HepG2 (cell line): ENCODE measurements around the gene RORC. TPM values are rescaled to one million over a fixed set of nuclear protein-coding genes. Genes with fewer than 3 reads are reported as not detected.

ENCODE experiments used
- ASH2L ChIP-seq: fragments of 300-600, 200-600 bp; sonication (generic); IDR thresholded peaks from 2 replicates; pipeline ENCODE4 v1.7.0; 2017; ENCODE audit warnings: low read depth, mild to moderate bottlenecking, moderate library complexity, mixed read lengths, low read length; ENCODE audit not compliant: insufficient read length
- ATF4 ChIP-seq, 2 experiments: fragments of 450-650 bp in 1 of 2; sonication (generic) in 1 of 2; formaldehyde crosslinking; IDR thresholded peaks; 2 replicates each; pipeline versions ENCODE4 v1.5.0 to v1.8.0; 2020 to 2022; ENCODE audit warnings: mild to moderate bottlenecking in 1 of 2, missing genetic modification reagents in 1 of 2
- ATF7-NPFF ChIP-seq: sonication (generic); formaldehyde crosslinking; IDR thresholded peaks from 2 replicates; pipeline ENCODE4 v1.8.1; 2023; ENCODE audit warnings: mild to moderate bottlenecking, low read depth, missing genetic modification reagents, moderate library complexity
- BHLHE40 ChIP-seq: IDR thresholded peaks from 2 replicates; pipeline ENCODE4 v1.6.1; 2011; ENCODE audit warnings: low read length, improper control_type of control experiment
- CERS6 ChIP-seq: sonication (generic); formaldehyde crosslinking; IDR thresholded peaks from 2 replicates; pipeline ENCODE4 v1.5.0; 2020; ENCODE audit warnings: missing genetic modification reagents
- KLF6 ChIP-seq: IDR thresholded peaks from 2 replicates; pipeline ENCODE4 v1.8.0; 2016; ENCODE audit warnings: missing biosample characterization, missing genetic modification reagents
- MIER2 ChIP-seq: IDR thresholded peaks from 2 replicates; pipeline ENCODE4 v1.6.1; 2016; ENCODE audit warnings: missing biosample characterization, missing genetic modification reagents
- NCOA2 ChIP-seq: sonication (generic); formaldehyde crosslinking; IDR thresholded peaks from 2 replicates; pipeline ENCODE4 v1.8.0; 2022; ENCODE audit warnings: inconsistent platforms
- RFX1 ChIP-seq: fragments of 450-650 bp; IDR thresholded peaks from 2 replicates; pipeline ENCODE4 v1.6.1; 2017
- SIX1 ChIP-seq: sonication (generic); formaldehyde crosslinking; IDR thresholded peaks from 2 replicates; pipeline ENCODE4 v1.4.0; 2020; ENCODE audit warnings: missing genetic modification reagents, borderline replicate concordance
- SMAD1 ChIP-seq: sonication (generic); formaldehyde crosslinking; IDR thresholded peaks from 2 replicates; pipeline ENCODE4 v1.4.0; 2020; ENCODE audit warnings: missing genetic modification reagents, low read depth, mild to moderate bottlenecking, borderline replicate concordance
- SMARCC2 ChIP-seq: fragments of 450-650 bp; IDR thresholded peaks from 2 replicates; pipeline ENCODE4 v1.6.1; 2017; ENCODE audit warnings: antibody characterized with exemption, mild to moderate bottlenecking
- SOX5 ChIP-seq: IDR thresholded peaks from 2 replicates; pipeline ENCODE4 v1.6.1; 2016; ENCODE audit warnings: borderline replicate concordance
- ZFX ChIP-seq: sonication (generic); formaldehyde crosslinking; IDR thresholded peaks from 2 replicates; pipeline ENCODE4 v1.4.0; 2020; ENCODE audit warnings: mild to moderate bottlenecking, low read depth, missing genetic modification reagents, moderate library complexity
- ZNF235 ChIP-seq: sonication (generic); formaldehyde crosslinking; IDR thresholded peaks from 2 replicates; pipeline ENCODE4 v1.8.1; 2023; ENCODE audit warnings: mild to moderate bottlenecking, missing genetic modification reagents, borderline replicate concordance
- ZNF430 ChIP-seq: sonication (generic); formaldehyde crosslinking; IDR thresholded peaks from 2 replicates; pipeline ENCODE4 v1.9.0; 2021; ENCODE audit warnings: mild to moderate bottlenecking, missing genetic modification reagents
- ZNF513 ChIP-seq: sonication (generic); formaldehyde crosslinking; conservative IDR thresholded peaks from 2 replicates; pipeline ENCODE4 v1.5.0; 2020; ENCODE audit warnings: missing genetic modification reagents
- ZNF557 ChIP-seq: sonication (generic); formaldehyde crosslinking; IDR thresholded peaks from 2 replicates; pipeline ENCODE4 v1.4.0; 2020; ENCODE audit warnings: missing genetic modification reagents
- ZNF570 ChIP-seq: sonication (generic); formaldehyde crosslinking; IDR thresholded peaks from 2 replicates; pipeline ENCODE4 v1.4.0; 2020; ENCODE audit warnings: mild to moderate bottlenecking, missing genetic modification reagents, borderline replicate concordance
- polyA plus RNA-seq, 8 experiments: library from polyadenylated mRNA; depleted of rRNA in 3 of 8; stranded (reverse) in 7 of 8; unstranded in 1 of 8; fragments of >200 nt; fragmentation: Illumina TruSeq in 4 of 8; extraction: Trizol in 4 of 8; gene quantifications; 2 replicates each; pipeline versions ENCODE4 v1.2.1 to v1.2.3, GENCODE V29; 2011 to 2016; ENCODE audit warnings: low read depth in 4 of 8, missing spikeins in 1 of 8, mixed read lengths in 1 of 8; ENCODE audit not compliant: insufficient read depth in 1 of 8
- total RNA-seq, 5 experiments: library from RNA; depleted of rRNA; stranded (reverse); fragments of >200 nt; fragmentation: Illumina TruSeq; extraction: Trizol; gene quantifications; 2 replicates each; pipeline ENCODE4 v1.2.3, GENCODE V29; 2016; ENCODE audit warnings: low read depth in 1 of 5
- TF ChIP-seq, protein P1 (sequence below): sonication (generic); formaldehyde crosslinking; IDR thresholded peaks from 2 replicates; pipeline ENCODE4 v1.5.0; 2020; ENCODE audit warnings: mild to moderate bottlenecking, missing genetic modification reagents, moderate library complexity

Gene RORC
- total and polyA plus RNA-seq, 2 of the 13 experiments (the other 11 are each of a cell fraction or from before 2014, with no cell fraction given), result 2.5 to 6.5 TPM

- no peak for TF ChIP-seq BHLHE40
- TF ChIP-seq MIER2 (CRISPR knock-in tag), result 0 out of 2 replicates have a peak, but pooled peaks have one; percentile 12
- TF ChIP-seq ZNF557 (CRISPR knock-in tag), result 0 out of 2 replicates have a peak, but pooled peaks have one; percentile 55
- TF ChIP-seq ZNF235 (CRISPR knock-in tag), result no peak
- peak; percentile 30; the same call in 1 of the 2 replicates for TF ChIP-seq NCOA2 (CRISPR knock-in tag)
- TF ChIP-seq ZNF513 (CRISPR knock-in tag), result no peak
- TF ChIP-seq ZNF430 (CRISPR knock-in tag), result peak; percentile 72; the same call in 1 of the 2 replicates
- 0 out of 2 replicates have a peak, but pooled peaks have one; percentile 15 for TF ChIP-seq SIX1
- peak; percentile 84; the same call in 1 of the 2 replicates for TF ChIP-seq KLF6 (CRISPR knock-in tag)
- peak; percentile 49 for TF ChIP-seq ZFX
- 0 out of 2 replicates have a peak, but pooled peaks have one; percentile 59 for TF ChIP-seq ZNF570
- TF ChIP-seq ASH2L, result peak; percentile 59
- no peak for TF ChIP-seq RFX1
- TF ChIP-seq SOX5 (CRISPR knock-in tag), result no peak
- peak; percentile 51; the same call in 1 of the 2 replicates for TF ChIP-seq SMAD1
- TF ChIP-seq, protein P1, sequence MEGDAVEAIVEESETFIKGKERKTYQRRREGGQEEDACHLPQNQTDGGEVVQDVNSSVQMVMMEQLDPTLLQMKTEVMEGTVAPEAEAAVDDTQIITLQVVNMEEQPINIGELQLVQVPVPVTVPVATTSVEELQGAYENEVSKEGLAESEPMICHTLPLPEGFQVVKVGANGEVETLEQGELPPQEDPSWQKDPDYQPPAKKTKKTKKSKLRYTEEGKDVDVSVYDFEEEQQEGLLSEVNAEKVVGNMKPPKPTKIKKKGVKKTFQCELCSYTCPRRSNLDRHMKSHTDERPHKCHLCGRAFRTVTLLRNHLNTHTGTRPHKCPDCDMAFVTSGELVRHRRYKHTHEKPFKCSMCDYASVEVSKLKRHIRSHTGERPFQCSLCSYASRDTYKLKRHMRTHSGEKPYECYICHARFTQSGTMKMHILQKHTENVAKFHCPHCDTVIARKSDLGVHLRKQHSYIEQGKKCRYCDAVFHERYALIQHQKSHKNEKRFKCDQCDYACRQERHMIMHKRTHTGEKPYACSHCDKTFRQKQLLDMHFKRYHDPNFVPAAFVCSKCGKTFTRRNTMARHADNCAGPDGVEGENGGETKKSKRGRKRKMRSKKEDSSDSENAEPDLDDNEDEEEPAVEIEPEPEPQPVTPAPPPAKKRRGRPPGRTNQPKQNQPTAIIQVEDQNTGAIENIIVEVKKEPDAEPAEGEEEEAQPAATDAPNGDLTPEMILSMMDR, result peak; percentile 72
- no peak; the same call in 1 of the 2 replicates for TF ChIP-seq CERS6
- TF ChIP-seq SMARCC2, result no peak
- peak; percentile 95 for TF ChIP-seq ATF7-NPFF (CRISPR knock-in tag)
- TF ChIP-seq ATF4 (CRISPR knock-in tag; IDR thresholded peaks at IDR 0.05), result peak in 1 of 2 experiments; percentile 67; a peak in 1 of 4 replicates
Observed at GRCh38 chr1:151790071-151790939, 41.3 kb downstream of the RORC start, which contains the start of gene TDRKH (continued).
